GM18507 (cell line): ENCODE measurements around the gene COQ8B.
A peak's percentile ranks its signal among the peaks of the same experiment; 100 is the strongest.
"Not testable (repeated sequence)": the region's sequence is repeated elsewhere in the genome, so short reads cannot be mapped to it uniquely, and the experiment has no call there.

Experiments used
- DNase-seq: peaks from one replicate; pipeline ENCODE4 v3.0.0; 2011; ENCODE audit warnings: low read depth; ENCODE audit not compliant: insufficient read length; ENCODE audit errors: extremely low spot score
- FAIRE-seq: peaks from 2 replicates; lab custom pipeline; 2011; peaks lifted over from hg19 to GRCh38; lab: Jason Lieb, UNC

The COQ8B gene

DNA sequence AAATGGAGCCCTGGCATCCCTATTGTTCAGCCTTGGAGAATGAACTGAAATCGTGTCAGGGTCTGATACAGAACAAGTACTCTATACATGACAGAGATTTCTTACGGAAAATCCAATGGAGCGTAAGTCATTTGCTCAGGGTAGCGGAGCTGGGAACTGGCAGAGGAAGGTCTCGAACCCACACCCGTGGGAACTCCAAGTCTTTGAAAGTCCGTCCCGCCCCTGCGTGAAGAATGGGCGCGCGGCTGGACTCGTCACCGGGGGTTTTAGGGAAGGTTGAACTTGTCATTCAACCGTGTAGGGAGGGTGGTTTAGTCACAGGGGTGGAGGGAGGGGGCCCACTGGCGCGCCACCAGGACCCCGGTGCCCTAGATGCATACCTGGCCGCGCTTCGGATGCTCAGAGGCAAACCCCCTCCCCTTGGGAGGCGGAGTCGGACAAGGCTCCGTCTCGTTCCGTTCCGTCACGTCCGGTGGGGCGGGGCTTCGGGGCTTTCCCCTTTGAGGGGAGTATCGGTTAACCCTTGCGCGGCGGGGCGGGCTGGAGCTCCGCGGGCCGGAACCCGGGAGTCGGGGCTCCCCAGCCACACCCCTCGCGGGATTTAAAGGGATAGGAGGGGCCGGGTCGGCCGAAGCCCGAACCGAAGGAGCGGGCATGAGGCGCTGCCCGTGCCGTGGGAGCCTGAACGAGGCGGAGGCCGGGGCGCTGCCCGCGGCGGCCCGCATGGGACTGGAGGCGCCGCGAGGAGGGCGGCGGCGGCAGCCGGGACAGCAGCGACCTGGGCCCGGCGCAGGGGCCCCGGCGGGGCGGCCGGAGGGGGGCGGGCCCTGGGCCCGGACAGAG is at the start of gene COQ8B, which contains the start of gene ITPKC:
COQ8B (minus strand) TSS at position 405 of the 843 bp plus-strand sequence. CDS start 2,254 bp downstream, outside the sequence.
ITPKC (plus strand) TSS at position 631 of the 843 bp plus-strand sequence; CDS start at position 655, 24 bp downstream.
- FAIRE-seq = peak; percentile 93
- DNase-seq = peak; percentile 90

GRCh38 chr19:40766385-40766784 is 49.7 kb upstream of the COQ8B start:
- FAIRE-seq, DNase-seq: not testable (repeated sequence)

DNA sequence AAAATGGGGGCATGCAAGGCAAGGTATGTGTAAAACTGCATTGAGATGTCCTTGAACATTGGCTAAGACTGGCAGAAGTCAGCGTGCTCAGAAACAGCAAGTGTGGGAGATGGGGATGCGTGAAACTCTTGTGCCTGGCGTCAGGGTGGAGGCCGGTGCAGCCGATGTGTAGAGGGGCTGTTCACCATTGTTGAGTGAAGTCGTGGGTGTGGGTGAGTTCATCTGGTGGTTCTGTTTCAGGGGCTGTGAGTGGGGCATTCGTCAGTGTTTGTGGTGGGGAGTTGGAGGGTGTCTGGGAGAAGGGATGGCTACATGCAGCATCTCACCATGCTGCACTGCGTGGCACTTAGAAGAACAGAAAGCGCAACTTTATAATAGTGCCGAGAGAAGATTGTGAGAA is 47.3 kb upstream of the COQ8B start:
- DNase-seq = no peak
- no peak for FAIRE-seq

GRCh38 chr19:40763526-40763925 is 46.8 kb upstream of the COQ8B start:
- no peak for FAIRE-seq

DNA sequence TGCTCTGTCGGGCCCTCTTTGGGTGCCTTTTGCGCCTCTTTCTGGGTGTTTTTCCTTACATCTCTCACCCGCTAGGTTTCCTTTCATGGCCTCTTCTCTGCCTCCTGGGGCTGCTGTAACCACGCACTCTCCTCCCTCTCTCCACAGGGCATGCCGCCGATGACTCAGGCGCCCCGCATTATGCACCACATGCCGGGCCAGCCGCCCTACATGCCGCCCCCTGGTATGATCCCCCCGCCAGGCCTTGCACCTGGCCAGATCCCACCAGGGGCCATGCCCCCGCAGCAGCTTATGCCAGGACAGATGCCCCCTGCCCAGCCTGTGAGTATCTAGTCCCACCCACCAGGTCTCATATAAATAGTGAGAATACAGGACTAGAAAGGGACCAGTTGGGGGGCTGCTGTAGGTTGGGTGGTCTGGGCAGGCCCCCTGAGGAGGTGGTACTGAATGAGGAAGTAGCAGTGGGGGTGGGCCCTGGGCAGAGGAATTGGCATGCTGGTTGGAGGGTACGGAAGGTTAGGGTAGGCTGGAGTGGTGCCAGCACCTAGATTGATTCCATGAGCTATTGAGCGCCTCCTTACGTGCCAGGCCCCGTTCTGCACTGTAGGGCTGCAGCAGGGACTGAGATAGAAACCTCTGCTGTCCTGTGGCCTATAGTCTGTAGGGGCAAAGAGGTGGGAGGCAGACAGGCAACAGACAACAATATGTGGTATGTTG is 46.2 kb upstream of the COQ8B start:
- FAIRE-seq (no peak), DNase-seq (no peak)

More at GRCh38 chr19:40763526-40763925, 46.8 kb upstream of the COQ8B start:
- no peak for DNase-seq

GRCh38 chr19:40759352-40759751 is 42.7 kb upstream of the COQ8B start:
- DNase-seq = no peak
- no peak for FAIRE-seq

- DNase-seq (no peak), FAIRE-seq (no peak)
These were observed 41.8 kb upstream of the COQ8B start for GRCh38 chr19:40758491-40758890.

DNA sequence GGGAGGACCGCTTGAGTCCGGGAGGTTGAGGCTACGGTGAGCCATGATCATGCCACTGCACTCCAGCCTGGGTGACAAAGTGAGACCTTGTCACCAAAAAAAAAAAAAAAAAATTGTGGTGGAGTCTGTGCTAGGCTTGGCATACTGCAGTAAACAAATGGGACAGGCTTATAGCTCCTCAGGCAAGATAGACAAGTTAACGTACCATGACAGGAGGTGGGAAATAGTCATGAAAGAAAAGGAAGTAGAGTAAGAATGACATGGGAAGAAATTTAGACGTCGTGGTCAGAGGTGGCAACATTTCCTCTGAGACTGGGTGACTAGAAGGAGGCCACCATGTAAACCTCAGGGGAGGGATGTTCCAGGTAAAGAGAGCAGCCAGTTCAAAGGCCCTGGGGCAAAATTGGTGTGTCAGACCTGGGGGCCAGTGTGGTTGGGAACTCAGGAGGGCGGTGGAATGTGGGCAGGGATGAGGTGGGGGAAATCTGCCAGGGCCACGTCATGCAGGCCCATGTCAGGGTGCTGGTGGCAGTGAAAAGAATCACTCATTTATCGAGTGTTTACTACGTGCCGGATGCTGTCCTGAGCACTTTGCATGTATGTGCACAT is 39.9 kb upstream of the COQ8B start:
- DNase-seq (no peak), FAIRE-seq (no peak)

DNA sequence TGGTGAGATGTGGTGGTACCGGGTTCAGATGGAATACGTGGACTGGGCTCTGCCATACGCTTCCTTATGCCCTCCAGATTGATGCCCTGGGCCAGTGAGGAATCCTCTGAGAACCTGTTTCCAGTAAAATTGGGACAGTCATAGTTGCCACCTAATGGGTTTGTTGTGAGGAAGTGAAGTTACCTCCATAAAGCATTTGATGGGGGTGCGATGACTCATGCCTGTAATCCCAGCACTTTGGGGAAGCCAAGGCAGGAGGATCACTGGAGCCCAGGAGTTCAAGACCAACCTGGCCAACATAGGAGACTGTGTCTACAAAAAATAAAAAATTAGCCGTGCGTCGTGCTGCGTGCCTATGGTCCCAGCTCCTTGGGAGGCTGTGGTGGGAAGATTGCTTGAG is 39.1 kb upstream of the COQ8B start:
- no peak for FAIRE-seq
- DNase-seq = no peak

DNA sequence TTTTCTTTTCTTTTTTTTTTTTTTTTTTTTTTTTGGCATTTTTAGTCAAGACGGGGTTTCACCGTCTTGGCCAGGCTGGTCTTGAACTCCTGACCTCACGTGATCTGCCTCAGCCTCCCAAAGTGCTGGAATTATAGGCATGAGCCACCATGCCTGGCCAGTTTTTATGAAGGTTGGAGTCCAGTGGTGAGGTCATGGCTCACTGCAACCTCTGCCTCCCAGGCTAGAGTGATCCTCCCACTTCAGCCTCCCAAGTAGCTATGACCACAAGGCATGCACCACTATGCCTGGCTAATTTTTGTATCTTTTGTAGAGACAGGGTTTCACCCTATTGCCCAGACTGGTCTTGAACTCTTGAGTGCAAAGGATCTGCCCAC is 38.5 kb upstream of the COQ8B start:
- no peak for DNase-seq
- FAIRE-seq = no peak

- DNase-seq = no peak
- FAIRE-seq = peak; percentile 75
These were observed 38.0 kb upstream of the COQ8B start for GRCh38 chr19:40754611-40755247.

GRCh38 chr19:40752257-40752781 is 35.6 kb upstream of the COQ8B start:
- DNase-seq (no peak), FAIRE-seq (no peak)

GRCh38 chr19:40750874-40751537 is 34.3 kb upstream of the COQ8B start, which contains the start of gene SNRPA:
Gene SNRPA, plus strand, starts transcription at chr19:40751203. Its CDS starts 206 bp downstream, at chr19:40751409.
- DNase-seq = peak; percentile 75
- FAIRE-seq = no peak

- FAIRE-seq (peak; percentile 99), DNase-seq (peak; percentile 89)
These were observed 33.6 kb upstream of the COQ8B start, which contains the start of gene ACTMAP for GRCh38 chr19:40750058-40750873. Gene ACTMAP, minus strand, starts transcription at chr19:40750477. Its CDS starts 674 bp downstream, at chr19:40749803.

GRCh38 chr19:40747536-40747935 is 30.9 kb upstream of the COQ8B start:
- FAIRE-seq = no peak

DNA sequence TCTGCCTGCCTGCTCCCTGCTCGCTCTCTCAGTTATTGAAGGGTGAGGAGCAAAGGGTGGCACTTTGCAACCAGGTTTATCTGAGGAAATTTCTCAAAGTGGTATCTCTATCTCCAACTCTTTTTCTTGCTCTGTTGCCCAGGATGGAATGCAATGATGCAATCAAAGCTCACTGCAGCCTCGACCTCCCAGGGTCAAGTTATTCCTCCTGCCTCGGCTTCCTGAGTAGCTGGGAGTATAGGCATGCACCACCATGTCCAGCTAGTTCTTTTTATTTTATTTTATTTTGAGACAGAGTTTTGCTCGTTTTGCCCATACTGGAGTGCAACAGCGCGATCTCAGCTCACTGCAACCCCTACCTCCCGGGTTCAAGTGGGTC is 28.7 kb upstream of the COQ8B start:
- DNase-seq = no peak
- FAIRE-seq = no peak

More at GRCh38 chr19:40747536-40747935, 30.9 kb upstream of the COQ8B start:
- DNase-seq = no peak

GRCh38 chr19:40744554-40745401 is 28.1 kb upstream of the COQ8B start:
- FAIRE-seq (no peak), DNase-seq (no peak)
